ENCODE results near the gene HIRA. TPM values are rescaled to one million over a fixed set of nuclear protein-coding genes. Genes with fewer than 3 reads are reported as not detected.

HIRA gene
- total and polyA plus RNA-seq, 9 of the 15 experiments (the other 6 are each of a cell fraction or from before 2014, with no cell fraction given) = 0.96 to 132 (median 58.4) TPM

DNA sequence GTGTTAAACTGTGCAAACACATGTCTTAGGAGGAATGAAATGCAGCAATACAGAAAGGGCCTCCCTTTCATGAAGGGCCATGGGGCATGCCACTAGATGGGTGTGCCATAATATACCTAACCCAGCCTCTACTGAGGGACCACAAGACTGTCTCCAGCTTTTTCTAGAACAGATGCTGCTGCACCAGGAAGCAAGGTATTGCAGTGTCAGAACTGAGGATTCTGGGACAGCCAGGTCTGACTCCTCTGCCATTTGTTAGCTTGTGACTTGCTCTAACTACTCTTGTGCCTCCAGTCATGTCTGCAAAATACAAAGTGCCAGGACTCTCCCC, 53.2 kb downstream of the HIRA start (continued):
- no peak for TF ChIP-seq YY1 (IDR thresholded peaks at IDR 0.05; ENCODE audit: borderline replicate concordance in 1 of 3, control insufficient read depth in 1 of 3, extremely low read depth in 1 of 3, insufficient read depth in 3 of 3, insufficient read length in 1 of 3, insufficient replicate concordance in 2 of 3, low read depth in 1 of 3, low read length in 2 of 3)
- TF ChIP-seq, protein P1, sequence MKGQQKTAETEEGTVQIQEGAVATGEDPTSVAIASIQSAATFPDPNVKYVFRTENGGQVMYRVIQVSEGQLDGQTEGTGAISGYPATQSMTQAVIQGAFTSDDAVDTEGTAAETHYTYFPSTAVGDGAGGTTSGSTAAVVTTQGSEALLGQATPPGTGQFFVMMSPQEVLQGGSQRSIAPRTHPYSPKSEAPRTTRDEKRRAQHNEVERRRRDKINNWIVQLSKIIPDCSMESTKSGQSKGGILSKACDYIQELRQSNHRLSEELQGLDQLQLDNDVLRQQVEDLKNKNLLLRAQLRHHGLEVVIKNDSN (CRISPR knock-in tag; IDR thresholded peaks at IDR 0.05) = peak; percentile 29; the same call in 1 of the 2 replicates

DNA sequence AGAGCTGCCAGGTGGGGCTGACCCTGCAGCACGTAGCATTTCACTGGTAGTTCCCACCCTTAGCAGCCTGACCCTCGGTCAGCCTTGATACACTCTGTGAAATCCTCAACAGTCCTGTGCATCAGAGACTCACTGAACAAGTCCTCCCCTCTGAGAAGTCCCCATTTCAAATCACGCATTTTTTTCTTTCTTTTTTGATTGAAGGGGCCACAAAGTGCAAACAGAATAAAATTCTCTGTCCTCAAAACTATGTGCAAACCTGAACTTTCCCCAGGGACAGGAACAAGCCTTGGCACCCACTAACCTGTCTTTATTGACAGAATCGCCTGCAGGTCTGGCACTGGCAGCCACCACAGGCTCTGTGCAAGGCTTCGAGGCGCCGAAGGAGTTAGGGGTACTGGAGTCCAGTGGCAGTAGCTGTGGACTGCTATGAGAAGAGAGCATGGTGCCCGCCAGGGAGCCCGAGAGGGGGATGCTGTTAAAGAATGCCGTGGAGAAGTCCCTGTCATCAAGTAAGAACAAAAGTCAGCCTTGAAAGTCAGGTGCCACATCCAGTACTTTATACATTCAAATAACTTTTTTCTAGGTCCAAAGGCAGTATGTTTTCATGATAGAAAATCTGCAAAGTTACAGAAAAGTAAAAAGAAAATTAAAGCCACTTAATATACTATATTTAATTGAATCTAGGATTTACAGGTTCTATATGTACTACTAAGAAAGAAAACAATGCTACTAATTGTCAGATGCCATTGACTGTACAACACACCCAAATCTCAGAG, 53.8 kb downstream of the HIRA start:
- in situ Hi-C loops (cut with MboI) = no loop called here
- H3K27ac ChIP-seq (ENCODE audit: extremely low read depth, low read depth, low read length) = no peak overlapping the region
- no peaks in the 10 kb centered on the region; the same call in 1 of the 2 replicates for H4K20me1 ChIP-seq (replicated peaks; ENCODE audit: control insufficient read depth, insufficient read depth, low read length)
- peaks cover 4% of the 10 kb centered on the region for H3K9me1 ChIP-seq (ENCODE audit: control insufficient read depth, insufficient read depth, low read length)
- H3K4me1 ChIP-seq (replicated peaks in 1 of 2; ENCODE audit: control insufficient read depth in 2 of 2, insufficient read depth in 2 of 2, low read length in 2 of 2) = no peaks in the 10 kb centered on the region
- CTCF ChIA-PET (ENCODE audit: low intra/inter-chr PET ratio) = interaction anchor here (1.0 kb wide), 1 partner anchor 39 kb away, joined by 4 read pairs; no protein-coding TSS in a partner anchor
- 93% methylated on average over 10 of the region's 10 CpGs for WGBS (ENCODE audit: insufficient coverage, low coverage, missing lambda C conversion rate)
- no peak overlapping the region for H3K9ac ChIP-seq (ENCODE audit: insufficient read depth in 1 of 2, low read depth in 2 of 2, low read length in 2 of 2)
- no peaks in the 10 kb centered on the region for H3K27me3 ChIP-seq (ENCODE audit: control insufficient read depth in 2 of 2, insufficient read depth in 2 of 2, low read length in 2 of 2)
- H2AFZ ChIP-seq (ENCODE audit: low read depth, low read length) = no peak overlapping the region
- H3K4me3 ChIP-seq = no peak overlapping the region
- no peak for DNase-seq (ENCODE audit: extremely low read depth in 1 of 4, low spot score in 3 of 4)
- peaks cover 91% of the 10 kb centered on the region for H3K36me3 ChIP-seq (ENCODE audit: control insufficient read depth, insufficient read depth, low read length)
- ATAC-seq = no peak
- FAIRE-seq = no peak
- POLR2A ChIA-PET = interaction anchor here (0.8 kb wide), 1 partner anchor 12 kb away, joined by 3 read pairs; no protein-coding TSS in a partner anchor
- BruUV-seq (replicated peaks) = no TSS peak
- intact Hi-C loops (cut with micrococcal nuclease) = no loop called here
- no peaks in the 10 kb centered on the region for H3K9me3 ChIP-seq (replicated peaks; ENCODE audit: control insufficient read depth, insufficient read depth, low read depth, low read length)
- no peak overlapping the region for H3K4me2 ChIP-seq (ENCODE audit: insufficient read depth, low read length)
- no peaks in the 10 kb centered on the region for H3K79me2 ChIP-seq (ENCODE audit: control insufficient read depth, insufficient read depth, low read length)
- TF ChIP-seq MED1 (CRISPR knock-in tag; IDR thresholded peaks at IDR 0.05; ENCODE audit: borderline replicate concordance) (peak; percentile 93; the same call in 1 of the 2 replicates), ILK (tag; IDR thresholded peaks at IDR 0.05; ENCODE audit: borderline replicate concordance, low read depth) (no peak), POLR2A (conservative IDR thresholded peaks at IDR 0.05) (no peak), ZNF3 (CRISPR knock-in tag; IDR thresholded peaks at IDR 0.05) (no peak), WHSC1 (IDR thresholded peaks at IDR 0.05; ENCODE audit: low read length) (no peak), TEAD4 (IDR thresholded peaks at IDR 0.05; ENCODE audit: low read length) (no peak), TEAD4 (CRISPR knock-in tag; IDR thresholded peaks at IDR 0.05; ENCODE audit: borderline replicate concordance) (no peak; the same call in 1 of the 2 replicates)
- TF ChIP-seq, protein P2, sequence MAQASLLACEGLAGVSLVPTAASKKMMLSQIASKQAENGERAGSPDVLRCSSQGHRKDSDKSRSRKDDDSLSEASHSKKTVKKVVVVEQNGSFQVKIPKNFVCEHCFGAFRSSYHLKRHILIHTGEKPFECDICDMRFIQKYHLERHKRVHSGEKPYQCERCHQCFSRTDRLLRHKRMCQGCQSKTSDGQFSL (CRISPR knock-in tag; IDR thresholded peaks at IDR 0.05) = no peak
- TF ChIP-seq, protein P2 (tag; IDR thresholded peaks at IDR 0.05) = no peak
- TF ChIP-seq, protein P3, sequence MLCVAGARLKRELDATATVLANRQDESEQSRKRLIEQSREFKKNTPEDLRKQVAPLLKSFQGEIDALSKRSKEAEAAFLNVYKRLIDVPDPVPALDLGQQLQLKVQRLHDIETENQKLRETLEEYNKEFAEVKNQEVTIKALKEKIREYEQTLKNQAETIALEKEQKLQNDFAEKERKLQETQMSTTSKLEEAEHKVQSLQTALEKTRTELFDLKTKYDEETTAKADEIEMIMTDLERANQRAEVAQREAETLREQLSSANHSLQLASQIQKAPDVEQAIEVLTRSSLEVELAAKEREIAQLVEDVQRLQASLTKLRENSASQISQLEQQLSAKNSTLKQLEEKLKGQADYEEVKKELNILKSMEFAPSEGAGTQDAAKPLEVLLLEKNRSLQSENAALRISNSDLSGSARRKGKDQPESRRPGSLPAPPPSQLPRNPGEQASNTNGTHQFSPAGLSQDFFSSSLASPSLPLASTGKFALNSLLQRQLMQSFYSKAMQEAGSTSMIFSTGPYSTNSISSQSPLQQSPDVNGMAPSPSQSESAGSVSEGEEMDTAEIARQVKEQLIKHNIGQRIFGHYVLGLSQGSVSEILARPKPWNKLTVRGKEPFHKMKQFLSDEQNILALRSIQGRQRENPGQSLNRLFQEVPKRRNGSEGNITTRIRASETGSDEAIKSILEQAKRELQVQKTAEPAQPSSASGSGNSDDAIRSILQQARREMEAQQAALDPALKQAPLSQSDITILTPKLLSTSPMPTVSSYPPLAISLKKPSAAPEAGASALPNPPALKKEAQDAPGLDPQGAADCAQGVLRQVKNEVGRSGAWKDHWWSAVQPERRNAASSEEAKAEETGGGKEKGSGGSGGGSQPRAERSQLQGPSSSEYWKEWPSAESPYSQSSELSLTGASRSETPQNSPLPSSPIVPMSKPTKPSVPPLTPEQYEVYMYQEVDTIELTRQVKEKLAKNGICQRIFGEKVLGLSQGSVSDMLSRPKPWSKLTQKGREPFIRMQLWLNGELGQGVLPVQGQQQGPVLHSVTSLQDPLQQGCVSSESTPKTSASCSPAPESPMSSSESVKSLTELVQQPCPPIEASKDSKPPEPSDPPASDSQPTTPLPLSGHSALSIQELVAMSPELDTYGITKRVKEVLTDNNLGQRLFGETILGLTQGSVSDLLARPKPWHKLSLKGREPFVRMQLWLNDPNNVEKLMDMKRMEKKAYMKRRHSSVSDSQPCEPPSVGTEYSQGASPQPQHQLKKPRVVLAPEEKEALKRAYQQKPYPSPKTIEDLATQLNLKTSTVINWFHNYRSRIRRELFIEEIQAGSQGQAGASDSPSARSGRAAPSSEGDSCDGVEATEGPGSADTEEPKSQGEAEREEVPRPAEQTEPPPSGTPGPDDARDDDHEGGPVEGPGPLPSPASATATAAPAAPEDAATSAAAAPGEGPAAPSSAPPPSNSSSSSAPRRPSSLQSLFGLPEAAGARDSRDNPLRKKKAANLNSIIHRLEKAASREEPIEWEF (CRISPR knock-in tag; IDR thresholded peaks at IDR 0.05) = no peak
